HG02759 (cell line): ENCODE measurements around the gene MEFV.

ENCODE experiments used
- ATAC-seq: cut with Tn5 transposase; IDR thresholded peaks from one replicate; pipeline ENCODE4 v1.9.1; 2021; ENCODE audit warnings: mild to moderate bottlenecking, moderate library complexity; ENCODE audit not compliant: unreplicated experiment

Gene MEFV

GRCh38 chr16:3268294-3268693 lies 11.9 kb upstream of the MEFV start:
- no peak for ATAC-seq

DNA sequence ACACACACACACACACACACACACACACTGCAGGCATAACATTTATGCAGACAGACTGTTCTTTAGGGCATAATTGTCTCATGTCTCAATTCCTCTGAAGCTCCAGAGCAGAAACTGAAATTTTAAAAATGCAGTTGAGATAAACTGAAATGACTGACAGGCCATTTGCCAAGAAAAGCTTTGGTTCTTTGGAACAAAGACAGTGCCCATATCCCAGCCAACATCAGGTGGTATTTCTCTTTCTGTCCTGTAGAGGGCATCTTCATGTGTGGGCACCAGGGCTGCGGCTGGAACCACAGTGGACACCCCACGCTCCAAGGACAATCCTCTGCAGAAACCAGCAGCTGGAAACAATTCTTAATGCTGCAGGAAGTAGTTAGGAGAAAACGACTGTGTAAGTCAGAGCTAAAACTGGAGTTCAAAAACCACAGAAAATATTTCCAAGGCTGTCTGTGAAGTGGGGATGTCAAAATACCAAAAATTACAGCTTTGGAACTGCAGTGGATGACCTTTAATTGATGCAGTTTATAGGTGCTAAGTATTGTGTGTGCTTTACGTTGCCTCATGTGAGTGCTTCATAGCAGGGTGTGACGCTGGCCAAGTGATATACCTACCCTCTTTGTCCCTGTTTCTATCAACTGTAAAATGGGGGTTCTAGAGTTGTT lies 10.6 kb upstream of the MEFV start:
- ATAC-seq = no peak

GRCh38 chr16:3264137-3265036 lies 8.0 kb upstream of the MEFV start:
- ATAC-seq = peak; percentile 81

DNA sequence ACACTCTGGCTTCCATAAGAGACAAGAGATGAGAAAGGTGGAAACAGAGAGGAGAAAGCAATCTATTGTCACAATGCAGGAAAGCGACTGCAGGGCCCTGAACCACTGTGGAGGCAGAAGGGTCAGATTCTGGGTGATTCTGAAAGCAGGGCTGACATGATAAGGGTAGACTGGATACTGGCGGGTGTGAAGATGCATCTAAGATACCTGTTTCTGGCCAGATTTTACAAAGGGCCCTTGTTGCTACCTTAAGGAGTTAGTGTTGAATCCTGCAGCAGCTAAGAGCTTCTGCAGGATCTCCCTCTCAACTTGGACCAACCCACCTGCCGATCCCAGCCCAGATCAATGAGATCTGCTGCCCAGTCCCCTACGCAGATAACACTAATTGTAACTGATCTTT lies 6.1 kb upstream of the MEFV start:
- ATAC-seq = no peak

- ATAC-seq = no peak
Observed at GRCh38 chr16:3259836-3260235, 3.4 kb upstream of the MEFV start.

DNA sequence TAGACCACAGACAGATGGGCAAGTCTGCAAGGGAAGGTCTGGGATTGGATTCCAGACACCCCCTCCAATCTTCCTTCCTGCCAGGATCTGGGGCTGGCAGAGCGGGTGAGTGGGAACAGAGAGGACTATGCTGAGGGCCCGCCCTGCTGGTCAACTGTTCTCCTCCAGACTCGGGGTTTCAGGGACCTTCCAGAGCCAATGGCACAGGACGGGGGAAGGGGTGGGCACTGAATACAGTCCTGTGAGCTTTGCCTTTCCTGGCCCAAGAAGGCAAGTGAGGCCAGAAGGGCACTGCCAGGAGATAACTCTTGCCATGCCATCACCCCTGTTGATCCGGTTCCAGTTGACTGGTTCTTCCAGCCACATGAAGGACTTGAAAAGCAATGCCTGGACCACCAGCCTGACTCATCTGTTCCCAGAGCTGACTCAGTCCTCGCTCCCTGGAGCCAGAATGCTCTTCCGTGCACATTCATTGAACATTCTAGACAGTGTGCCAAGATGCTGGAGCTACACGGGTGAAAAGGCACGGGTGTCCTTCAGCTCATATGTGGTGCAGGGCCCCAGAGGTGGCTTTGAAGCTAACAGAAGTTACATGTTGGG lies 533 bp upstream of the MEFV start:
- ATAC-seq = no peak

DNA sequence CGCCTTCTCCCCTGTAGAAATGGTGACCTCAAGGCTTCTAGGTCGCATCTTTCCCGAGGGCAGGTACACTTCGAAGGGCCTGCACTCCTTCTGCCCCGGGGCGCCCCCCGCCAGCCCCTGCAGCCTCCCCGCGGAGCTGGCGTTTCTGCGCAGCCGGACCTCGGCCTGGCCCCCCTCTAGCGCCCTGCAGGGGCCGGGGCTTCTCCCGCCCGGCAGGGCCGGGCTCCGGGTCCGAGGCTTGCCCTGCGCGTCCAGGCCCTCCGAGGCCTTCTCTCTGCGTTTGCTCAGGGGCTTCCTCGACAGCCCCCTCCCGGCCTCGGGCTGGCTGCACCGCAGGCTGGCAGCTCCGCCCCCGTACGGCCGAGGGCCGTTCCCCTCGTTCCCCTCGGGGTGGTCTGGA lies 2.1 kb downstream of the MEFV start:
- ATAC-seq = no peak

- ATAC-seq = no peak
Observed at GRCh38 chr16:3252967-3253366, 3.5 kb downstream of the MEFV start.

GRCh38 chr16:3249451-3249850 lies 7.0 kb downstream of the MEFV start:
- ATAC-seq = no peak

GRCh38 chr16:3249020-3249419 lies 7.4 kb downstream of the MEFV start:
- ATAC-seq = no peak

- no peak for ATAC-seq
Observed at GRCh38 chr16:3248596-3248995, 7.8 kb downstream of the MEFV start.

DNA sequence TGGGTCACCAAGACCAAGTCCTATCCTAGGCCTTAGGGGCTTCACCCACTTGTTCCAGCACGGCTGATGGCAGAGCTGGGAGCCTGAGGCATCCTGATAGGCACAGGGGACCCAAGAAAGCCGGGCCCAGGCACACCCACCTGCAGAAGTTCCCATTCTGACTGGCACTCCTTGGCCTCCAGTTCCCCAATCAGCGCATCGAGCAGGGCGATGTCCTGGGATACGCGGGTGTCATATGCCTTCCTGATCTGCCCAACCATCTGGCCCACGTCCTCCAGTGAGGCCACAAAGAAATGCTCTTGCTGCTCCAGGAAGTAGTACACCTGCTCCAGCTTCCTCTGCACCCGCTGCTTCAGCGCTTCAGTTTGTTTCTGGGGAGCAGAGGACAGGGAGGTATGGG lies 9.6 kb downstream of the MEFV start:
- no peak for ATAC-seq

GRCh38 chr16:3246002-3246401 lies 10.4 kb downstream of the MEFV start:
- ATAC-seq = no peak

- ATAC-seq = no peak
Observed at GRCh38 chr16:3243882-3244281, 12.6 kb downstream of the MEFV start.

- ATAC-seq = no peak
Observed at GRCh38 chr16:3242709-3243108, 13.7 kb downstream of the MEFV start.

GRCh38 chr16:3241761-3242160 lies 14.7 kb downstream of the MEFV start:
- ATAC-seq = no peak

DNA sequence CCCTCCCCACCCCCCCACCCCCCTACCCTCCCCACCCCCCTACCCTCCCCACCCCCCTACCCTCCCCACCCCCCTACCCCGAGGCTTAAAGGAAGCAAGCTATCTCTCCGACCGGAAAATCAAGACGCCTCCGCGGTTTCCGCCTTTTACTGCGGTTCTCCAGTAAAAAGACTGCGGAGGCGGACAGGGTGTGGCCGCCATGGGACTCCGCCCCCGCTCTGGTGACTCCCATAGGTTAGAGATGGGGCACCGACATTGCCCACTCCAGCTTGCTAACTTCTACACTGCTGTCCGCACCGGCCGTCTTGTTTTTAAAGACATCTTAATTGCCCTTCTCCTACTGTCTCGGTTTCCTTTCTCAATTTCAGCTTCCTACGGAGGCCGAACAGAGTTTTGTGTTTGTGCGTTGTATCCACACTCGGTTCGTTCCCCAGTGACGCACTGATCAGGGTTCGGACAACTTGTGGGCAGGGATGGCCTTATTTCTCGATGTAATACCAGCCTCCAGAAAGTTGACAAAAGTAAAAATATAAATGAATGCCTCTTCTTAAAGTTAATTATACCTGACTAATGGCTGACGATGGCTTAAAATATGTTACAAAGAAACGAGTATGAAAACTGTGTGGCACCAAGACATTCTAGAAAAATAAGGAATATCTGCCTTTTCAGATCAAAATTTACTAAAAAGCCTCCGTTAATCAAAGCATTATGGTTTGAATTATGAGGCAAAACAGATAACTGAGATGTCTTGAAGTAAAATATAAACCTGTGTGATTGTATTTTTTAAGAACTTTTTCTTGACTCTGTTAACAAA lies 20.4 kb downstream of the MEFV start:
- no peak for ATAC-seq

DNA sequence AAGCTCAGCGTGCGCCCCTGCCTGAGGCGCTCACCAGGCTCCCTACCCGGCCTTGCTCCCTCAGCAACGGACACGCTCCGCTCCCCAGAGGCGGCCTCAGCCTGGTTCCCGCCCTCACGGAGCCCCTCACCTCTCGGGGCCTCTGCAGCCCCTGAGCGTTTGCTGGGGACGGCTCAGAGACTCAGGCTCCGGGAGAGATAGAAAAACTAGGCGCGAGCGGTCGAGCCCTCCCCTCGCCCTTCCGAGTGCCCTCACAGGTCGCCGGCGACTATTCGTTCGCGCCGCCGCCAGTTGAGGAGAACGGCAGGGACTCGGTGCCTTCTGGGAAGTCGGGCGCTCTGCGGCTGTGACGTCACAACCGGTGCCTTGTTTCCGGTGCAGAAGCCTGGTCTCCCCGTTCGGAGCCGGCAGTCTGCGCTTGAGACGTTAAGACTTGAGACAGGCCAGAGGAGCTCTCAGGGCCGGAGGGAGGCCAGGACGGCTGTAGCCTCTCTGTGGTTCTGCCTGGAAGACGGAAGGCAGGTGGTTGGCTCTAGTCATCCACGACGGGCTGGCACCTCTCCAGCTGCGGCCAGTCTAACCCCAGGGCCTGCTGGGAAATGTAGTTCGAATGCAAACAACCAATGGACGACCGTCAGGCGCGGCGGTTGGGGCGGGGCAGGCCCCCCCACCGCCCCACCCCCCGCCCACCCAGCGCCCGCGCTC lies 21.4 kb downstream of the MEFV start, which contains the start of gene ZNF200:
TSS of gene ZNF200 (minus strand) at position 302 of the 705 bp plus-strand sequence. CDS start 1,403 bp downstream, outside the sequence.
- peak; percentile 96 for ATAC-seq

DNA sequence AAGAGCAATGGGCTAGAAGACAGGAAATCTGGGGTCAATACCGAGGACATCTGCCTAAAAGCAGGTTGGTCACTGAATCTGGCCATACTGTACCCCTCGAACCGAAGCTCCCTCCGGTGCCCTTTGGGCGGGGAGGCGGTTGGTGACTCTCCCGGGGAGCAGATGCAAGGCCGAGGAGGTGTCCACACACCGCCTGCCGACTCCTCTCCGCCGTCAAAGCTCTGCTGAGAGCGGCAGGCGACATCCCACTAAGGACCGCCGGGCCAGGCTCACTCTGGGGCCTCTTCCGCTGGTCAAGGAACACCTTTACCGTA lies 21.9 kb downstream of the MEFV start:
- ATAC-seq = no peak

DNA sequence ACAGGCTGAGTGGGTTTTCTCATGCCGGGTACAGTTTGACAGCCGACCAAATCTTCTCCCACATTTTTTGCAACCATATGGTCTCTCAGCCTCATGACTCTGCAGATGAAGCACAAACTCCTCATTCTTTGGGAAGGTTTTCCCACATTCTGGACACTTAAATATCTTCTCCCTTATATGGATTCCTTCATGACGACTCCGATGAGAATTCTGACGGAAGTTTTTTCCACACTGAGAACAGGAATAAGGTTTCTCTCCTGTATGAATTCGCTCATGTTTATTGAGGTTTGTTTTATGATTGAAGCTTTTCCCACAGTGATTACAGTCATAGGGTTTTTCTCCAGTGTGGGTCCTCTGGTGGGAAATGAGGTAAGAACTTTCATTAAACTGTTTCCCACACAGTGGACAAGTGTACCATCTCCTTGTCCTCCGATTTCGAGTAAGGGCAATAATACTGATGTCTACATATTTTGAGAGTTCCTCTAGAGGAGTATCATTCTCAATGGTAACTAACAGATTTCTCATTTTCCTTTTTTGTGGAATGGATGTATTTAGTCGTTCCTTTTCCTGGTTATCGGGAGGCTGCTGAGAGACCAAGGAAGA lies 32.4 kb downstream of the MEFV start:
- ATAC-seq = no peak
